Mammary epithelial cell (primary cell): ENCODE results near the gene HOXC13.

Experiments used
- CTCF ChIP-seq, 2 donors: IDR thresholded peaks in 1 of 2; conservative IDR thresholded peaks in 1 of 2; 2 replicates each; pipeline ENCODE4 v1.5.1; 2011 to 2012; ENCODE audit warnings: inconsistent platforms in 2 of 2, low read length in 2 of 2, mild to moderate bottlenecking in 2 of 2, control low read depth in 1 of 2, low read depth in 1 of 2; ENCODE audit not compliant: insufficient read depth in 1 of 2; ENCODE audit errors: extremely low read depth in 1 of 2
- EZH2 ChIP-seq: IDR thresholded peaks from 2 replicates; pipeline ENCODE4 v1.6.1; 2012; ENCODE audit warnings: low read length, inconsistent platforms, borderline replicate concordance

- TF ChIP-seq CTCF (conservative IDR thresholded peaks at IDR 0.05 in 1 of 2, IDR thresholded peaks at IDR 0.05 in 1 of 2; ENCODE audit: extremely low read depth in 1 of 2, insufficient read depth in 1 of 2, low read depth in 1 of 2, low read length in 2 of 2) (no peak), EZH2 (no peak)
Observed at GRCh38 chr12:53971129-53971528, 32.5 kb downstream of the HOXC13 start.
